ENCODE data around the gene KRT37.
"Not testable (repeated sequence)": the region's sequence is repeated elsewhere in the genome, so short reads cannot be mapped to it uniquely, and the experiment has no call there.

Gene KRT37

GRCh38 chr17:41383690-41384089 is 40.7 kb downstream of the KRT37 start:
- Histone ChIP-seq H3K79me2 (ENCODE audit: insufficient read depth, low read length) (no peaks in the 10 kb centered on the region), H3K4me3 (ENCODE audit: low read depth, low read length, poor library complexity, severe bottlenecking) (no peak overlapping the region), H2AFZ (ENCODE audit: low read length) (no peak overlapping the region), H4K20me1 (ENCODE audit: insufficient read depth, low read length) (no peaks in the 10 kb centered on the region), H3K36me3 (ENCODE audit: insufficient read depth, low read length) (no peaks in the 10 kb centered on the region), H3F3A (ENCODE audit: insufficient read depth, low read length) (no peaks in the 10 kb centered on the region), H3K9me2 (ENCODE audit: low read depth, low read length) (no peaks in the 10 kb centered on the region; the same call in 1 of the 2 replicates), H3K4me1 (ENCODE audit: insufficient read depth, low read length, severe bottlenecking) (no peaks in the 10 kb centered on the region), H3K27me3 (ENCODE audit: insufficient read depth, low read length) (no peaks in the 10 kb centered on the region), H3K9ac (ENCODE audit: low read length) (no peak overlapping the region), H3K4me2 (ENCODE audit: low read length) (no peak overlapping the region), H3K9me3 (ENCODE audit: low read length) (0 out of 2 replicates have a peak, but pooled peaks cover 4% of the 10 kb centered on the region), H3K27ac (ENCODE audit: low read depth, low read length, poor library complexity, severe bottlenecking) (no peak overlapping the region)
- no peak for TF ChIP-seq CTCF (IDR thresholded peaks at IDR 0.05; ENCODE audit: low read length)

- no peak overlapping the region for H3K9ac ChIP-seq (ENCODE audit: low read length)
- H3K9me2 ChIP-seq (ENCODE audit: low read depth, low read length) = no peaks in the 10 kb centered on the region; the same call in 1 of the 2 replicates
- TF ChIP-seq CTCF (IDR thresholded peaks at IDR 0.05; ENCODE audit: low read length) (no peak), EZH2 (IDR thresholded peaks at IDR 0.05; ENCODE audit: borderline replicate concordance, low read length) (no peak)
Measured at GRCh38 chr17:41382394-41382793, 42.0 kb downstream of the KRT37 start.

GRCh38 chr17:41381943-41382342 is 42.4 kb downstream of the KRT37 start, which contains the start of gene KRT34:
Gene KRT34, minus strand, starts transcription at chr17:41382306. Its CDS starts 60 bp downstream, at chr17:41382246.
- H3F3A ChIP-seq (ENCODE audit: insufficient read depth, low read length); H3K4me1 ChIP-seq (ENCODE audit: insufficient read depth, low read length, severe bottlenecking): not testable (repeated sequence)

More at GRCh38 chr17:41382394-41382793, 42.0 kb downstream of the KRT37 start:
- no peak overlapping the region for H2AFZ ChIP-seq (ENCODE audit: low read length)
- H4K20me1 ChIP-seq (ENCODE audit: insufficient read depth, low read length) = no peaks in the 10 kb centered on the region
- no peaks in the 10 kb centered on the region for H3F3A ChIP-seq (ENCODE audit: insufficient read depth, low read length)
- no peak overlapping the region for H3K27ac ChIP-seq (ENCODE audit: low read depth, low read length, poor library complexity, severe bottlenecking)
- H3K27me3 ChIP-seq (ENCODE audit: insufficient read depth, low read length) = no peaks in the 10 kb centered on the region
- no peak overlapping the region for H3K4me2 ChIP-seq (ENCODE audit: low read length)
- H3K79me2 ChIP-seq (ENCODE audit: insufficient read depth, low read length) = no peaks in the 10 kb centered on the region
- no peaks in the 10 kb centered on the region for H3K36me3 ChIP-seq (ENCODE audit: insufficient read depth, low read length)
- no peaks in the 10 kb centered on the region for H3K4me1 ChIP-seq (ENCODE audit: insufficient read depth, low read length, severe bottlenecking)
- H3K9me3 ChIP-seq (ENCODE audit: low read length) = 0 out of 2 replicates have a peak, but pooled peaks cover 4% of the 10 kb centered on the region
- no peak overlapping the region for H3K4me3 ChIP-seq (ENCODE audit: low read depth, low read length, poor library complexity, severe bottlenecking)

GRCh38 chr17:41380091-41380490 is 44.3 kb downstream of the KRT37 start:
- H3K9me3 ChIP-seq (ENCODE audit: low read length); H3K36me3 ChIP-seq (ENCODE audit: insufficient read depth, low read length); H3K79me2 ChIP-seq (ENCODE audit: insufficient read depth, low read length); H3K9ac ChIP-seq (ENCODE audit: low read length); H3K4me2 ChIP-seq (ENCODE audit: low read length); H3K9me2 ChIP-seq (ENCODE audit: low read depth, low read length); H3F3A ChIP-seq (ENCODE audit: insufficient read depth, low read length); H3K4me3 ChIP-seq (ENCODE audit: low read depth, low read length, poor library complexity, severe bottlenecking); H3K27me3 ChIP-seq (ENCODE audit: insufficient read depth, low read length); H2AFZ ChIP-seq (ENCODE audit: low read length); H4K20me1 ChIP-seq (ENCODE audit: insufficient read depth, low read length); H3K27ac ChIP-seq (ENCODE audit: low read depth, low read length, poor library complexity, severe bottlenecking); H3K4me1 ChIP-seq (ENCODE audit: insufficient read depth, low read length, severe bottlenecking): not testable (repeated sequence)

More at GRCh38 chr17:41381943-41382342, 42.4 kb downstream of the KRT37 start, which contains the start of gene KRT34:
- not testable (repeated sequence) for H3K79me2 ChIP-seq (ENCODE audit: insufficient read depth, low read length); H2AFZ ChIP-seq (ENCODE audit: low read length); H3K9ac ChIP-seq (ENCODE audit: low read length); H3K9me3 ChIP-seq (ENCODE audit: low read length); H4K20me1 ChIP-seq (ENCODE audit: insufficient read depth, low read length); H3K27me3 ChIP-seq (ENCODE audit: insufficient read depth, low read length); H3K36me3 ChIP-seq (ENCODE audit: insufficient read depth, low read length); H3K4me2 ChIP-seq (ENCODE audit: low read length); H3K27ac ChIP-seq (ENCODE audit: low read depth, low read length, poor library complexity, severe bottlenecking); H3K9me2 ChIP-seq (ENCODE audit: low read depth, low read length); H3K4me3 ChIP-seq (ENCODE audit: low read depth, low read length, poor library complexity, severe bottlenecking)
